Colonic mucosa (tissue), 4 donors: ENCODE data around the gene HGD. TPM values are rescaled to one million over a fixed set of nuclear protein-coding genes. Genes with fewer than 3 reads are reported as not detected.

Source experiments
- DNase-seq: peaks from one replicate; pipeline ENCODE4 v3.0.0-alpha.2; 2020
- H3K27ac ChIP-seq: fragments of 200-600 bp; one replicate; pipeline ENCODE4 v1.8.0; 2021
- H3K27me3 ChIP-seq: fragments of 200-600 bp; one replicate; pipeline ENCODE4 v1.8.0; 2021
- H3K36me3 ChIP-seq: fragments of 200-600 bp; one replicate; pipeline ENCODE4 v1.8.0; 2021
- H3K4me1 ChIP-seq: fragments of 200-600 bp; one replicate; pipeline ENCODE4 v1.8.0; 2021; ENCODE audit warnings: mild to moderate bottlenecking
- H3K4me3 ChIP-seq: fragments of 200-600 bp; one replicate; pipeline ENCODE4 v1.8.0; 2021
- H3K9ac ChIP-seq, 2 donors: one replicate each; pipeline ENCODE4 v1.7.0; 2013; ENCODE audit warnings: control low read depth in 2 of 2, low read depth in 2 of 2, low read length in 2 of 2
- H3K9me3 ChIP-seq: fragments of 200-600 bp; one replicate; pipeline ENCODE4 v1.8.0; 2021
- intact Hi-C: fragments of 100-400 bp; cut with DNase I; formaldehyde crosslinking; loops from one replicate; pipeline ENCODE4 v1.14.1; 2022
- total RNA-seq, 2 donors: library from RNA; stranded (reverse); fragmentation: NEBNext Ultra II Directional in 1 of 2; extraction: Animal tissue kit (Norgen Biotek cat#: 25700) in 1 of 2; gene quantifications; one replicate each; pipeline ENCODE4 v1.2.1, GENCODE V29; 2021
- TF ChIP-seq, protein P1 (sequence below): fragments of 200-600 bp; IDR thresholded peaks from one replicate; pipeline ENCODE4 v1.8.0; 2022; ENCODE audit warnings: antibody characterized with exemption, mild to moderate bottlenecking
- donor health status: healthy.
- donor health status: DM: no; HTN: no; CAD: no.
- donor health status: DM: no; HTN: no; CAD: no.

Gene HGD
- total RNA-seq, 2 donors from 2014 or later: 37.6 to 48.5 TPM

DNA sequence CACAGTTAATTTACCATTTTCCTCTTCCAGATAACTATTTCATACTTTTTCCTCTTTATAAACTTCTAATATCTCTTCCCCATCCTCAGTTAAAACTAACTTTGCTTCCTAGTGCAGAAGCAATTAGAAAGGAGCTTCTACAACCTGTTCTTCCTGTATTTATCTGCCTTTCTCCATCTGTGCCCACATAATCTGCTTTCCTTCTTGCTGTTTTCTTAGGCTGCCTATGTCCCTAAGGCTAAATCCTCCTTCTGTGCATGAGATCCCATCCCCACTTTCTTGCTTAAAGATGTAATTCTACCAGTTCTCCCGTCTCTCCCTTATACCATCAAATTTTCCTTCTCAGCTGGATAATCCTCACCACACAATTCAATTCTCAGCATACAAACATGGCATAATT lies 28.3 kb upstream of the HGD start:
- Histone ChIP-seq H3K9ac (no peak overlapping the region), H3K4me1 (no peaks in the 10 kb centered on the region), H3K4me3 (no peak overlapping the region), H3K9me3 (no peaks in the 10 kb centered on the region), H3K36me3 (no peaks in the 10 kb centered on the region), H3K27me3 (no peaks in the 10 kb centered on the region), H3K27ac (no peak overlapping the region)
- no peak for DNase-seq
- intact Hi-C loops: no loop called here
- TF ChIP-seq, protein P1, sequence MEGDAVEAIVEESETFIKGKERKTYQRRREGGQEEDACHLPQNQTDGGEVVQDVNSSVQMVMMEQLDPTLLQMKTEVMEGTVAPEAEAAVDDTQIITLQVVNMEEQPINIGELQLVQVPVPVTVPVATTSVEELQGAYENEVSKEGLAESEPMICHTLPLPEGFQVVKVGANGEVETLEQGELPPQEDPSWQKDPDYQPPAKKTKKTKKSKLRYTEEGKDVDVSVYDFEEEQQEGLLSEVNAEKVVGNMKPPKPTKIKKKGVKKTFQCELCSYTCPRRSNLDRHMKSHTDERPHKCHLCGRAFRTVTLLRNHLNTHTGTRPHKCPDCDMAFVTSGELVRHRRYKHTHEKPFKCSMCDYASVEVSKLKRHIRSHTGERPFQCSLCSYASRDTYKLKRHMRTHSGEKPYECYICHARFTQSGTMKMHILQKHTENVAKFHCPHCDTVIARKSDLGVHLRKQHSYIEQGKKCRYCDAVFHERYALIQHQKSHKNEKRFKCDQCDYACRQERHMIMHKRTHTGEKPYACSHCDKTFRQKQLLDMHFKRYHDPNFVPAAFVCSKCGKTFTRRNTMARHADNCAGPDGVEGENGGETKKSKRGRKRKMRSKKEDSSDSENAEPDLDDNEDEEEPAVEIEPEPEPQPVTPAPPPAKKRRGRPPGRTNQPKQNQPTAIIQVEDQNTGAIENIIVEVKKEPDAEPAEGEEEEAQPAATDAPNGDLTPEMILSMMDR: no peak

DNA sequence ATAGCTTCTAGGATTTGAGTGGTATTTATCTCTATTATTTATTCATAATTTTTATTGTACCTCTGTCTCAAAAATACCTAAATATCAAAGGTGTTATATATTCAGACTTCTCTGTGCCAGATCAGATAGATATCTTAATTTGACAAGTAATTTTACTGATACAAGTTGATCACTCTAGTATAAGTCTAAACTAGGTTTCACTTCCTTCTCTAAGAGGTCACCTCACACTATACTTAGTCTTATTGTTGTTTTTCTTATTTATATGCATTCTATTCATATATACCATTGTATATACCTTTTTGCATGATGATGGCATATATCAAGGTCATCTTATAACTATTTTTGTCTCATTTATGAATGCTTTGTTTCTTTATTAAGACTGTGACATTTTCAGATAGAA lies 26.4 kb upstream of the HGD start:
- Histone ChIP-seq H3K27ac (no peak overlapping the region), H3K9me3 (no peaks in the 10 kb centered on the region), H3K9ac (no peak overlapping the region), H3K36me3 (no peaks in the 10 kb centered on the region), H3K4me3 (no peak overlapping the region), H3K27me3 (no peaks in the 10 kb centered on the region), H3K4me1 (no peaks in the 10 kb centered on the region)
- DNase-seq: no peak
- TF ChIP-seq, protein P1: no peak
- intact Hi-C loops: no loop called here

DNA sequence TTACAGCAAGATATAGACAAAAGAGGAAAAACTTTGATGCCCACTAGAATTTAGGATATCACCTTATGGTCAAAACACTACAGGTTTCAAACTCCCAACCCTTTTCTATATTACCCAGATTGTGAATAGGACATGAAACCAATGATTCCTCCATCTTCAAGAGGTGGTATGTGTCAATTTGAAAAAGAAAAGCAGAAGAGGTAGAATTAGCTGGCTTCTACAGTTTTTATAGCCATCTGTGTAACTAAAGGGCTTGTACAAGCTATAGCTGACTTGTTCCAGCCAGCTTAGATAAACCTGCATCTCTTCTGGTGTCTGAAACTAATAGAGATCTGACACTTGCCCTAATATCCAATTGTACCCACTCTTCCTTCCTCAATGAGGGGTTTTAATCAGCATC lies 24.9 kb upstream of the HGD start:
- TF ChIP-seq, protein P1: no peak
- H3K4me3 ChIP-seq: no peak overlapping the region
- H3K27ac ChIP-seq: no peak overlapping the region
- no peaks in the 10 kb centered on the region for H3K4me1 ChIP-seq
- H3K36me3 ChIP-seq: no peaks in the 10 kb centered on the region
- intact Hi-C loops: no loop called here
- no peaks in the 10 kb centered on the region for H3K27me3 ChIP-seq
- DNase-seq: no peak
- no peaks in the 10 kb centered on the region for H3K9me3 ChIP-seq
- H3K9ac ChIP-seq: no peak overlapping the region

DNA sequence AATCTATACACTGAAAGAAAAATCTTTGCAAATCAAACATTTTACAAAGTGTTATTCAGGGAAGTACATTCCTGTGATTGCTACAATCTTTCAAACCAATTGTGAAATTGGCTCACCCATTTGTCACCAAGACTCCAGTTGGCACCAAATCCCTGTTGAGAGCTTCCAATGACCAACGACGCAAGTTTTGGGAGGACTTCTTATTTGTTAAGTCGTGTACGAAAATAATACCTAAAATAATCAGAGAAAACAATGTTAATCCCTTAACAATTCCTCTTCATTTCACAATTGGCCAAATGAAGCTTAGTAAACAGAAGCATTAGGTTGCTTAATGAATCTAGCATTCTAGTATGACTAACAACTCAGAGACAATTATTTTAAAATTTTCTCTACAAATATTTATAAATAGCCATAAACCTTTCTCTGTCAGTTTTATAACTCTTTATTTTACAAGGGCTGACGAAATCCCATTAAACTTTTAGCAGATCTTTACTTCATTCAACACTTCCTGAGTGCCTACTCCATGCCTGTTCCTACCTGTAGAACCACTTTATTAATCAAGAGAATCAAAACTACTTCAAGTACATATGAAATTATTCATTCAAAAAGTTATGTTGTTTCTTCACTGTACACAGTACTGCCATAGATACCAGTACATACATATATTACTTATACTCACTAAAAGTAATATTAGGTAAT lies 24.0 kb upstream of the HGD start:
- H3K36me3 ChIP-seq: no peaks in the 10 kb centered on the region
- no peaks in the 10 kb centered on the region for H3K27me3 ChIP-seq
- no peaks in the 10 kb centered on the region for H3K9me3 ChIP-seq
- H3K27ac ChIP-seq: no peak overlapping the region
- no peak overlapping the region for H3K9ac ChIP-seq
- no peak for DNase-seq
- TF ChIP-seq, protein P1: no peak
- intact Hi-C loops: no loop called here
- H3K4me3 ChIP-seq: no peak overlapping the region
- H3K4me1 ChIP-seq: no peaks in the 10 kb centered on the region

DNA sequence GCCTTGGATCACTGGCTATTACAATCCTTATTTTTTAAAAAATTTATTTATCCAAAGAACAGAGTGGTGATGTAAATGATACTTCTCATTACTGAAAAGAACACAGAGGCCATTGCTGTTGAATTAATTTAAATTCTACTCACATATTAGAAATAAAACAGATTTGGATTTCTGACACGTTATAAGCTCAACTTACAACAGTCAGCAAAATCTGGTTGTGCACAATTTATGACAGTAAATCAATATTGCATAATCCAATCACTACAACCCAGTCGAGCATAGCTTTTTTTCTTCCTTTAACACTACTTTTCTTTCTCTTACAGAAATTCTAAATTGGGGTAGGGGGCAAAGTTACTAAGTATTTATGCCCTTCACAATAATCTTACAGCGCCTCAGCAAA lies 17.3 kb upstream of the HGD start:
- intact Hi-C loops: no loop called here
- no peak overlapping the region for H3K27ac ChIP-seq
- no peak overlapping the region for H3K9ac ChIP-seq
- H3K4me3 ChIP-seq: no peak overlapping the region
- H3K9me3 ChIP-seq: no peaks in the 10 kb centered on the region
- TF ChIP-seq, protein P1: no peak
- no peaks in the 10 kb centered on the region for H3K27me3 ChIP-seq
- H3K36me3 ChIP-seq: no peaks in the 10 kb centered on the region
- no peaks in the 10 kb centered on the region for H3K4me1 ChIP-seq
- DNase-seq: no peak
